H1 (cell line): Measurements from ENCODE around the gene HEPHL1.

ENCODE experiments used
- CBX5 ChIP-seq: fragments of 300-800, 300-1000 bp; sonication (generic); IDR thresholded peaks from 2 replicates; pipeline ENCODE4 v1.7.1; 2016; ENCODE audit warnings: antibody characterized with exemption, low read length, low read depth
- CEBPB ChIP-seq: IDR thresholded peaks from 2 replicates; pipeline ENCODE4 v1.6.1; 2012; ENCODE audit warnings: low read depth, low read length
- EZH2 ChIP-seq: fragments of 200-600 bp; sonication (generic); IDR thresholded peaks from 2 replicates; pipeline ENCODE4 v1.7.1; 2012; ENCODE audit warnings: low read depth, mild to moderate bottlenecking, moderate library complexity, low read length, inconsistent platforms; ENCODE audit not compliant: severe bottlenecking
- POLR2A ChIP-seq, 2 experiments: IDR thresholded peaks; 1 replicate in 1 of 2; 2 replicates in 1 of 2; pipeline ENCODE4 v1.6.1; 2011; ENCODE audit warnings: low read depth in 2 of 2, low read length in 2 of 2, mild to moderate bottlenecking in 2 of 2; ENCODE audit errors: control extremely low read depth in 1 of 2
- POLR2AphosphoS5 ChIP-seq: IDR thresholded peaks from 2 replicates; pipeline ENCODE4 v1.6.1; 2011; ENCODE audit warnings: low read depth, low read length
- RAD21 ChIP-seq, 2 experiments: IDR thresholded peaks in 1 of 2; conservative IDR thresholded peaks in 1 of 2; 2 replicates each; pipeline ENCODE4 v1.6.1; 2011; ENCODE audit warnings: low read depth in 2 of 2, low read length in 2 of 2, improper control_type of control experiment in 1 of 2, inconsistent platforms in 1 of 2, mild to moderate bottlenecking in 1 of 2, moderate library complexity in 1 of 2
- SAP30 ChIP-seq: fragments of 300-600 bp; sonication (generic); IDR thresholded peaks from 2 replicates; pipeline ENCODE4 v1.7.1; 2012; ENCODE audit warnings: low read length, moderate library complexity, mild to moderate bottlenecking, inconsistent platforms; ENCODE audit not compliant: insufficient read depth, insufficient replicate concordance
- SIN3A ChIP-seq, 2 experiments: IDR thresholded peaks in 1 of 2; conservative IDR thresholded peaks in 1 of 2; 2 replicates each; pipeline ENCODE4 v1.6.1; 2011 to 2012; ENCODE audit warnings: low read length in 2 of 2, improper control_type of control experiment in 1 of 2, low read depth in 1 of 2, mild to moderate bottlenecking in 1 of 2
- TCF12 ChIP-seq: IDR thresholded peaks from 2 replicates; pipeline ENCODE4 v1.6.1; 2011; ENCODE audit warnings: low read depth, mild to moderate bottlenecking, low read length
- TF ChIP-seq, protein P1 (sequence below), 3 experiments: IDR thresholded peaks; 1 replicate in 2 of 3; 2 replicates in 1 of 3; pipeline versions ENCODE4 v1.5.1 to v1.6.1; 2011; ENCODE audit warnings: low read length in 3 of 3, mild to moderate bottlenecking in 3 of 3, inconsistent platforms in 2 of 3, low read depth in 1 of 3, moderate library complexity in 1 of 3; ENCODE audit not compliant: insufficient read depth in 1 of 3; ENCODE audit errors: control extremely low read depth in 1 of 3
- TF ChIP-seq, protein P2 (sequence below): IDR thresholded peaks from 2 replicates; pipeline ENCODE4 v1.6.1; 2012; ENCODE audit warnings: inconsistent platforms
- TF ChIP-seq, protein P3 (sequence below): IDR thresholded peaks from 2 replicates; pipeline ENCODE4 v1.6.1; 2012; ENCODE audit warnings: low read length, inconsistent platforms
- TF ChIP-seq, protein P4 (sequence below): IDR thresholded peaks from 2 replicates; pipeline ENCODE4 v1.6.1; 2011; ENCODE audit warnings: low read length, improper control_type of control experiment

DNA sequence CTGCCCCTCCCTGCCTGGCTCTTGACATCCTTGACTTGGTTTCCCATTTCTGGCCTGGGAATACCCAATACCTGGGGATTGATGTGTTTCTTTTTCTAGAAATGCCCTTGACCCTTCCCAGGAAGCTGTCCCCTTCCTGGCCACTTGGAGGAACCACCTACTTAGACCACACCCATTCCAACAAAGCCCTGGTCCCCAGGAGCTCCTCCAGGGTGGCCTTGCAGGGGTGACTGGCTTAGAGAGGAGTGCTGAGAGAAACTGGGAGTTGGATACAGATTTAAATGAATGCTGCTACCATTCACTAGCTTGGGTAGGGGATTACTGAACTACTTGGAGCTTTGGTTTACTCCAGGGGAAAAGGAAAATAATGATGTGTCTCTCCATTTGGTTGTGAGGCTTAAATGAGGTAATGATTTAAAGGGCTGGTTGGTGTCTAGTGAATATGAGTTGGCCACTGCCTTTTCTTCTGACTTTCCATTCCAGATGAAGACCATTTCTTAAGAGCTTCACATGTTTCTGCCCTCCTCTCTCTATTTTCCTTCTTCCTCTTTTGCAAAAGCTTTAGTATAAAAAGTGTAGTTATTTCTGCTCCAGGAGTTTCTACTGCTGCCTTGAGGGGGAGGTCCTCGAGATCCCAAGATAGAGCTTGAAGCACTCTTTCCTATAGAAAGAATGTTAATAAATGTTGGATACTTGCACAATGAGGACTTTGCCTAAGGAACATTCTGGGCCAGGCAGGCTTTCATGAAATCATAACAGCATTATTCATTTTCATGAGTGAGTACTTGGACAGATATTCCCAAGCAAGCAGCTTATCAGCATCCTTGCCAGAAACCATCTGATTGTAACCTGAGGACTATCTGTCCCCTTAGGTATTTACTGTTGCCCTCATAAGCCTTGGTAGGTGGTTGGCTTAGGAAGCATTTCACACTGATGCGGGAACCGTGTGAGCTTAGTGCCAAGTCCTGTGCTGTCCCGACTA is 129.8 kb downstream of the HEPHL1 start:
- TF ChIP-seq POLR2AphosphoS5 (no peak), CEBPB (no peak), SAP30 (no peak), POLR2A (IDR thresholded peaks at IDR 0.05; ENCODE audit: control extremely low read depth in 1 of 2, low read depth in 2 of 2, low read length in 2 of 2) (no peak), CBX5 (no peak), SIN3A (conservative IDR thresholded peaks at IDR 0.05 in 1 of 2, IDR thresholded peaks at IDR 0.05 in 1 of 2; ENCODE audit: low read depth in 1 of 2, low read length in 2 of 2) (no peak), EZH2 (no peak), RAD21 (IDR thresholded peaks at IDR 0.05 in 1 of 2, conservative IDR thresholded peaks at IDR 0.05 in 1 of 2; ENCODE audit: low read depth in 2 of 2, low read length in 2 of 2) (no peak), TCF12 (no peak)
- TF ChIP-seq, protein P1, sequence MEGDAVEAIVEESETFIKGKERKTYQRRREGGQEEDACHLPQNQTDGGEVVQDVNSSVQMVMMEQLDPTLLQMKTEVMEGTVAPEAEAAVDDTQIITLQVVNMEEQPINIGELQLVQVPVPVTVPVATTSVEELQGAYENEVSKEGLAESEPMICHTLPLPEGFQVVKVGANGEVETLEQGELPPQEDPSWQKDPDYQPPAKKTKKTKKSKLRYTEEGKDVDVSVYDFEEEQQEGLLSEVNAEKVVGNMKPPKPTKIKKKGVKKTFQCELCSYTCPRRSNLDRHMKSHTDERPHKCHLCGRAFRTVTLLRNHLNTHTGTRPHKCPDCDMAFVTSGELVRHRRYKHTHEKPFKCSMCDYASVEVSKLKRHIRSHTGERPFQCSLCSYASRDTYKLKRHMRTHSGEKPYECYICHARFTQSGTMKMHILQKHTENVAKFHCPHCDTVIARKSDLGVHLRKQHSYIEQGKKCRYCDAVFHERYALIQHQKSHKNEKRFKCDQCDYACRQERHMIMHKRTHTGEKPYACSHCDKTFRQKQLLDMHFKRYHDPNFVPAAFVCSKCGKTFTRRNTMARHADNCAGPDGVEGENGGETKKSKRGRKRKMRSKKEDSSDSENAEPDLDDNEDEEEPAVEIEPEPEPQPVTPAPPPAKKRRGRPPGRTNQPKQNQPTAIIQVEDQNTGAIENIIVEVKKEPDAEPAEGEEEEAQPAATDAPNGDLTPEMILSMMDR (IDR thresholded peaks at IDR 0.05; ENCODE audit: control extremely low read depth in 1 of 3, insufficient read depth in 1 of 3, low read depth in 1 of 3, low read length in 3 of 3) = no peak
- TF ChIP-seq, protein P2, sequence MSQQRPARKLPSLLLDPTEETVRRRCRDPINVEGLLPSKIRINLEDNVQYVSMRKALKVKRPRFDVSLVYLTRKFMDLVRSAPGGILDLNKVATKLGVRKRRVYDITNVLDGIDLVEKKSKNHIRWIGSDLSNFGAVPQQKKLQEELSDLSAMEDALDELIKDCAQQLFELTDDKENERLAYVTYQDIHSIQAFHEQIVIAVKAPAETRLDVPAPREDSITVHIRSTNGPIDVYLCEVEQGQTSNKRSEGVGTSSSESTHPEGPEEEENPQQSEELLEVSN = no peak
- TF ChIP-seq, protein P3, sequence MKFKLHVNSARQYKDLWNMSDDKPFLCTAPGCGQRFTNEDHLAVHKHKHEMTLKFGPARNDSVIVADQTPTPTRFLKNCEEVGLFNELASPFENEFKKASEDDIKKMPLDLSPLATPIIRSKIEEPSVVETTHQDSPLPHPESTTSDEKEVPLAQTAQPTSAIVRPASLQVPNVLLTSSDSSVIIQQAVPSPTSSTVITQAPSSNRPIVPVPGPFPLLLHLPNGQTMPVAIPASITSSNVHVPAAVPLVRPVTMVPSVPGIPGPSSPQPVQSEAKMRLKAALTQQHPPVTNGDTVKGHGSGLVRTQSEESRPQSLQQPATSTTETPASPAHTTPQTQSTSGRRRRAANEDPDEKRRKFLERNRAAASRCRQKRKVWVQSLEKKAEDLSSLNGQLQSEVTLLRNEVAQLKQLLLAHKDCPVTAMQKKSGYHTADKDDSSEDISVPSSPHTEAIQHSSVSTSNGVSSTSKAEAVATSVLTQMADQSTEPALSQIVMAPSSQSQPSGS = no peak
- TF ChIP-seq, protein P4, sequence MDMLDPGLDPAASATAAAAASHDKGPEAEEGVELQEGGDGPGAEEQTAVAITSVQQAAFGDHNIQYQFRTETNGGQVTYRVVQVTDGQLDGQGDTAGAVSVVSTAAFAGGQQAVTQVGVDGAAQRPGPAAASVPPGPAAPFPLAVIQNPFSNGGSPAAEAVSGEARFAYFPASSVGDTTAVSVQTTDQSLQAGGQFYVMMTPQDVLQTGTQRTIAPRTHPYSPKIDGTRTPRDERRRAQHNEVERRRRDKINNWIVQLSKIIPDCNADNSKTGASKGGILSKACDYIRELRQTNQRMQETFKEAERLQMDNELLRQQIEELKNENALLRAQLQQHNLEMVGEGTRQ = no peak
